Skeletal muscle tissue (tissue), 4 donors: ENCODE measurements around the gene TLCD3B. TPM values are rescaled to one million over a fixed set of nuclear protein-coding genes. Genes with fewer than 3 reads are reported as not detected.

Experiments used
- H3K27ac ChIP-seq: one replicate; pipeline ENCODE4 v1.7.0; 2013; ENCODE audit warnings: mild to moderate bottlenecking, low read depth, low read length, inconsistent platforms
- H3K27me3 ChIP-seq, 3 donors: one replicate each; pipeline ENCODE4 v1.7.0; 2013; ENCODE audit warnings: low read length in 3 of 3; ENCODE audit not compliant: control insufficient read depth in 3 of 3, insufficient read depth in 3 of 3
- H3K36me3 ChIP-seq, 3 donors: one replicate each; pipeline ENCODE4 v1.7.0; 2013; ENCODE audit warnings: low read length in 3 of 3; ENCODE audit not compliant: control insufficient read depth in 3 of 3, insufficient read depth in 3 of 3
- H3K4me1 ChIP-seq, 3 donors: one replicate each; pipeline ENCODE4 v1.7.0; 2013; ENCODE audit warnings: low read length in 3 of 3, mild to moderate bottlenecking in 3 of 3; ENCODE audit not compliant: control insufficient read depth in 3 of 3, insufficient read depth in 3 of 3
- H3K4me3 ChIP-seq, 3 donors: one replicate each; pipeline ENCODE4 v1.7.0; 2013; ENCODE audit warnings: low read length in 3 of 3
- H3K9ac ChIP-seq, 3 donors: one replicate each; pipeline ENCODE4 v1.7.0; 2013; ENCODE audit warnings: low read length in 3 of 3, mild to moderate bottlenecking in 3 of 3, moderate library complexity in 2 of 3, low read depth in 1 of 3
- H3K9me3 ChIP-seq, 3 donors: one replicate each; pipeline ENCODE4 v1.7.0; 2013; ENCODE audit warnings: low read length in 3 of 3; ENCODE audit not compliant: control insufficient read depth in 3 of 3
- total RNA-seq: library from RNA; depleted of rRNA; stranded (reverse); fragments of >200 nt; gene quantifications from one replicate; pipeline ENCODE4 v1.2.3, GENCODE V29; 2014
- donor health status: Osteomylitis.

The TLCD3B gene
- total RNA-seq, 1 donor from 2014 or later: 0.52 TPM

- H3K27me3 ChIP-seq: no peaks in the 10 kb centered on the region
- peak overlapping the region; percentile 99 for H3K27ac ChIP-seq
- peaks cover 55 to 72% (median 56%) of the 10 kb centered on the region in 3 donors for H3K4me1 ChIP-seq
- peaks cover 21 to 29% (median 26%) of the 10 kb centered on the region in 3 donors for H3K36me3 ChIP-seq
- H3K4me3 ChIP-seq: peak overlapping the region; percentile 91 to 99 (median 98)
- H3K9ac ChIP-seq: peak overlapping the region; percentile 95 to 100 (median 98)
- no peaks in the 10 kb centered on the region for H3K9me3 ChIP-seq
Measured at GRCh38 chr16:30063278-30063892, 32.3 kb upstream of the TLCD3B start.

- Histone ChIP-seq H3K36me3 (peaks cover 1 to 8% (median 4%) of the 10 kb centered on the region in 3 donors), H3K27ac (peak overlapping the region; percentile 94), H3K9ac (peak overlapping the region; percentile 58 to 70 (median 60)), H3K27me3 (no peaks in the 10 kb centered on the region), H3K9me3 (no peaks in the 10 kb centered on the region), H3K4me1 (peaks cover 40 to 68% (median 40%) of the 10 kb centered on the region in 3 donors), H3K4me3 (peak overlapping the region; percentile 22 to 55 (median 27))
Measured at GRCh38 chr16:30060836-30061554, 29.9 kb upstream of the TLCD3B start.

GRCh38 chr16:30060346-30060745 is 29.3 kb upstream of the TLCD3B start:
- Histone ChIP-seq H3K9me3 (no peaks in the 10 kb centered on the region), H3K27ac (peak overlapping the region; percentile 94)

GRCh38 chr16:30054959-30055553 is 24.0 kb upstream of the TLCD3B start:
- no peak overlapping the region for H3K9ac ChIP-seq
- H3K4me3 ChIP-seq: no peak overlapping the region
- no peaks in the 10 kb centered on the region for H3K36me3 ChIP-seq
- H3K27ac ChIP-seq: no peak overlapping the region
- no peaks in the 10 kb centered on the region for H3K9me3 ChIP-seq
- H3K27me3 ChIP-seq: no peaks in the 10 kb centered on the region
- peaks cover 16 to 43% (median 17%) of the 10 kb centered on the region in 3 donors for H3K4me1 ChIP-seq

More at GRCh38 chr16:30060346-30060745, 29.3 kb upstream of the TLCD3B start:
- Histone ChIP-seq H3K4me1 (peaks cover 40 to 68% (median 40%) of the 10 kb centered on the region in 3 donors), H3K36me3 (peaks cover 0 to 5% (median 0%) of the 10 kb centered on the region in 3 donors), H3K4me3 (peak overlapping the region in 1 of 3 donors; percentile 55), H3K27me3 (no peaks in the 10 kb centered on the region), H3K9ac (peak overlapping the region; percentile 33 to 60 (median 58))

- Histone ChIP-seq H3K4me3 (no peak overlapping the region), H3K9me3 (no peaks in the 10 kb centered on the region), H3K27ac (no peak overlapping the region), H3K9ac (peak overlapping the region in 1 of 3 donors; percentile 16), H3K36me3 (no peaks in the 10 kb centered on the region), H3K27me3 (no peaks in the 10 kb centered on the region), H3K4me1 (peaks cover 13 to 37% (median 16%) of the 10 kb centered on the region in 3 donors)
Measured at GRCh38 chr16:30054451-30054850, 23.4 kb upstream of the TLCD3B start.

- peak overlapping the region; percentile 51 for H3K27ac ChIP-seq
Measured at GRCh38 chr16:30053376-30054015, 22.4 kb upstream of the TLCD3B start.

GRCh38 chr16:30052671-30053372 is 21.8 kb upstream of the TLCD3B start:
- no peaks in the 10 kb centered on the region for H3K27me3 ChIP-seq
- peak overlapping the region; percentile 78 to 82 (median 80) for H3K4me3 ChIP-seq
- peak overlapping the region; percentile 51 for H3K27ac ChIP-seq
- peaks cover 9 to 25% (median 14%) of the 10 kb centered on the region in 3 donors for H3K4me1 ChIP-seq
- no peaks in the 10 kb centered on the region for H3K36me3 ChIP-seq
- no peaks in the 10 kb centered on the region for H3K9me3 ChIP-seq
- peak overlapping the region; percentile 57 to 70 (median 70) for H3K9ac ChIP-seq

More at GRCh38 chr16:30053376-30054015, 22.4 kb upstream of the TLCD3B start:
- Histone ChIP-seq H3K4me3 (peak overlapping the region; percentile 78 to 82 (median 80)), H3K9me3 (no peaks in the 10 kb centered on the region), H3K36me3 (no peaks in the 10 kb centered on the region), H3K4me1 (peaks cover 9 to 32% (median 14%) of the 10 kb centered on the region in 3 donors), H3K9ac (peak overlapping the region; percentile 57 to 70 (median 70)), H3K27me3 (no peaks in the 10 kb centered on the region)

- Histone ChIP-seq H3K27ac (no peak overlapping the region), H3K9me3 (no peaks in the 10 kb centered on the region), H3K36me3 (no peaks in the 10 kb centered on the region), H3K4me3 (no peak overlapping the region), H3K27me3 (no peaks in the 10 kb centered on the region), H3K9ac (no peak overlapping the region), H3K4me1 (peaks cover 6 to 18% (median 11%) of the 10 kb centered on the region in 3 donors)
Measured at GRCh38 chr16:30051518-30051917, 20.4 kb upstream of the TLCD3B start.

- H3K27me3 ChIP-seq: peaks cover 0 to 4% (median 0%) of the 10 kb centered on the region in 3 donors
- no peak overlapping the region for H3K4me3 ChIP-seq
- no peak overlapping the region for H3K9ac ChIP-seq
- H3K27ac ChIP-seq: no peak overlapping the region
- H3K9me3 ChIP-seq: no peaks in the 10 kb centered on the region
- H3K36me3 ChIP-seq: no peaks in the 10 kb centered on the region
- H3K4me1 ChIP-seq: peaks cover 6 to 12% (median 11%) of the 10 kb centered on the region in 3 donors
Measured at GRCh38 chr16:30049871-30050270, 18.8 kb upstream of the TLCD3B start.
